ENCODE data around the gene SH2B3.

DNA sequence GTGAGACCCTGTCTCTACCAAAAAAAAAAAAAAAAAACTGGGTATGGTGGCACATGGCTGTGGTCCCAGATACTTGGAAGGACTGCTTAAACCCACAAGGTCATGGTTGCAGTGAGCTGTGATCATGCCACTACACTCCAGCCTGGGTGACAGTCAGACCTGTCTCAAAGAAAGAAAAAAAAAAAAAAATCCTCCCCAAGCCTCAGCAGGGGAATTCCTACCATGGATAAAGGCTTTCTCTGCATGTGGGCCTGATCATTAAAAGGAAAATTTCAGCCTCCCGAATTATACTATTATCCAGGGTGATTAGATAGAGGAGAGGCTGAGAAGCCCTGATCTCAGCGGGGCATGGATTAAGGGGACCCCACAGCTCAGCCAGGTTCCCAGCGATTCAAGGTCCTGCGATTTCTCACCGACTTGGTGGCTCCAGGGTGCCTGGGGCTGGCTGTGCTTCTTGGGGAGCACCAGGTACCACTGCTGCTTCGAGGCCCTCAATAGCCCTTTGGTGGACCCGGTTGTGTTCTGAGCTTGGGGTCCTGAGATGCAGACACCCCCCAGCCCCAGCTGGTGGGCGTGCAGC, 5.6 kb downstream of the SH2B3 start:
- TF ChIP-seq, protein P1, sequence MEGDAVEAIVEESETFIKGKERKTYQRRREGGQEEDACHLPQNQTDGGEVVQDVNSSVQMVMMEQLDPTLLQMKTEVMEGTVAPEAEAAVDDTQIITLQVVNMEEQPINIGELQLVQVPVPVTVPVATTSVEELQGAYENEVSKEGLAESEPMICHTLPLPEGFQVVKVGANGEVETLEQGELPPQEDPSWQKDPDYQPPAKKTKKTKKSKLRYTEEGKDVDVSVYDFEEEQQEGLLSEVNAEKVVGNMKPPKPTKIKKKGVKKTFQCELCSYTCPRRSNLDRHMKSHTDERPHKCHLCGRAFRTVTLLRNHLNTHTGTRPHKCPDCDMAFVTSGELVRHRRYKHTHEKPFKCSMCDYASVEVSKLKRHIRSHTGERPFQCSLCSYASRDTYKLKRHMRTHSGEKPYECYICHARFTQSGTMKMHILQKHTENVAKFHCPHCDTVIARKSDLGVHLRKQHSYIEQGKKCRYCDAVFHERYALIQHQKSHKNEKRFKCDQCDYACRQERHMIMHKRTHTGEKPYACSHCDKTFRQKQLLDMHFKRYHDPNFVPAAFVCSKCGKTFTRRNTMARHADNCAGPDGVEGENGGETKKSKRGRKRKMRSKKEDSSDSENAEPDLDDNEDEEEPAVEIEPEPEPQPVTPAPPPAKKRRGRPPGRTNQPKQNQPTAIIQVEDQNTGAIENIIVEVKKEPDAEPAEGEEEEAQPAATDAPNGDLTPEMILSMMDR (conservative IDR thresholded peaks at IDR 0.05): no peak
- no peak for TF ChIP-seq ZFX (IDR thresholded peaks at IDR 0.05)
